ENCODE measurements around the gene GRK3.

Gene GRK3

GRCh38 chr22:25534724-25535123 lies 29.8 kb upstream of the GRK3 start:
- ChIA-PET POLR2A (no interaction called here), CTCF (interaction anchor here (0.6 kb wide), 1 partner anchor 718 kb away, joined by 3 read pairs; no protein-coding TSS in a partner anchor)
- TF ChIP-seq LEF1 (IDR thresholded peaks at IDR 0.05; ENCODE audit: borderline replicate concordance) (no peak), FOXA1 (IDR thresholded peaks at IDR 0.05) (no peak), FOXK2 (IDR thresholded peaks at IDR 0.05) (no peak)
- DNase-seq (ENCODE audit: extremely low spot score): no peak

GRCh38 chr22:25536589-25536988 lies 27.9 kb upstream of the GRK3 start:
- POLR2A ChIA-PET: no interaction called here

GRCh38 chr22:25540166-25540907 lies 24.1 kb upstream of the GRK3 start:
- TF ChIP-seq ZNF384 (IDR thresholded peaks at IDR 0.05): no peak
- TF ChIP-seq FOXA1 (IDR thresholded peaks at IDR 0.05): no peak
- no peak for TF ChIP-seq FOXK2 (IDR thresholded peaks at IDR 0.05)
- no peak for TF ChIP-seq BHLHE40 (IDR thresholded peaks at IDR 0.05; ENCODE audit: borderline replicate concordance)
- no peak for TF ChIP-seq LEF1 (IDR thresholded peaks at IDR 0.05; ENCODE audit: borderline replicate concordance)
- no peak for TF ChIP-seq NFRKB (IDR thresholded peaks at IDR 0.05)
- DNase-seq (ENCODE audit: extremely low spot score): no peak
- CTCF ChIA-PET: no interaction called here
- POLR2A ChIA-PET: no interaction called here

More at GRCh38 chr22:25536589-25536988, 27.9 kb upstream of the GRK3 start:
- CTCF ChIA-PET: no interaction called here
- no peak for DNase-seq (ENCODE audit: extremely low spot score)
- no peak for TF ChIP-seq TARDBP (IDR thresholded peaks at IDR 0.05)
- TF ChIP-seq ARNT (IDR thresholded peaks at IDR 0.05): no peak
- no peak for TF ChIP-seq FOXK2 (IDR thresholded peaks at IDR 0.05)
- TF ChIP-seq FOXM1 (IDR thresholded peaks at IDR 0.05; ENCODE audit: borderline replicate concordance): no peak
- TF ChIP-seq FOXA1 (IDR thresholded peaks at IDR 0.05): no peak
- no peak for TF ChIP-seq ZNF384 (IDR thresholded peaks at IDR 0.05)
- no peak for TF ChIP-seq CTBP1 (IDR thresholded peaks at IDR 0.05; ENCODE audit: borderline replicate concordance)
- no peak for TF ChIP-seq HDGF (IDR thresholded peaks at IDR 0.05; ENCODE audit: borderline replicate concordance)
- TF ChIP-seq ELF4 (IDR thresholded peaks at IDR 0.05): no peak

- ChIA-PET CTCF (interaction anchor here (0.7 kb wide), 1 partner anchor 192 kb away, joined by 3 read pairs; no protein-coding TSS in a partner anchor), POLR2A (no interaction called here)
- DNase-seq (ENCODE audit: extremely low spot score): no peak
- TF ChIP-seq ZNF384 (IDR thresholded peaks at IDR 0.05): no peak
- no peak for TF ChIP-seq FOXA1 (IDR thresholded peaks at IDR 0.05)
- no peak for TF ChIP-seq ARNT (IDR thresholded peaks at IDR 0.05)
- TF ChIP-seq LEF1 (IDR thresholded peaks at IDR 0.05; ENCODE audit: borderline replicate concordance): no peak
- no peak for TF ChIP-seq NFRKB (IDR thresholded peaks at IDR 0.05)
- TF ChIP-seq SP1 (IDR thresholded peaks at IDR 0.05): no peak
- TF ChIP-seq CTBP1 (IDR thresholded peaks at IDR 0.05; ENCODE audit: borderline replicate concordance): no peak
- no peak for TF ChIP-seq ELF4 (IDR thresholded peaks at IDR 0.05)
- TF ChIP-seq SUZ12 (IDR thresholded peaks at IDR 0.05): no peak
- TF ChIP-seq PKNOX1 (IDR thresholded peaks at IDR 0.05): no peak
- no peak for TF ChIP-seq FOXK2 (IDR thresholded peaks at IDR 0.05)
- no peak for TF ChIP-seq FOXM1 (IDR thresholded peaks at IDR 0.05; ENCODE audit: borderline replicate concordance)
- no peak for TF ChIP-seq L3MBTL2 (conservative IDR thresholded peaks at IDR 0.05)
- TF ChIP-seq BHLHE40 (IDR thresholded peaks at IDR 0.05; ENCODE audit: borderline replicate concordance): no peak
- no peak for TF ChIP-seq HDGF (IDR thresholded peaks at IDR 0.05; ENCODE audit: borderline replicate concordance)
- no peak for TF ChIP-seq TARDBP (IDR thresholded peaks at IDR 0.05)
Observed at GRCh38 chr22:25540908-25541660, 23.4 kb upstream of the GRK3 start.

GRCh38 chr22:25542191-25542590 lies 22.3 kb upstream of the GRK3 start:
- TF ChIP-seq CTBP1 (IDR thresholded peaks at IDR 0.05; ENCODE audit: borderline replicate concordance): no peak
- TF ChIP-seq PKNOX1 (IDR thresholded peaks at IDR 0.05): no peak
- TF ChIP-seq BHLHE40 (IDR thresholded peaks at IDR 0.05; ENCODE audit: borderline replicate concordance): no peak
- no peak for TF ChIP-seq ARNT (IDR thresholded peaks at IDR 0.05)
- TF ChIP-seq FOXM1 (IDR thresholded peaks at IDR 0.05; ENCODE audit: borderline replicate concordance): no peak
- TF ChIP-seq L3MBTL2 (conservative IDR thresholded peaks at IDR 0.05): no peak
- no peak for TF ChIP-seq HDGF (IDR thresholded peaks at IDR 0.05; ENCODE audit: borderline replicate concordance)
- TF ChIP-seq LEF1 (IDR thresholded peaks at IDR 0.05; ENCODE audit: borderline replicate concordance): no peak
- TF ChIP-seq NFRKB (IDR thresholded peaks at IDR 0.05): no peak
- TF ChIP-seq SP1 (IDR thresholded peaks at IDR 0.05): no peak
- no peak for TF ChIP-seq FOXA1 (IDR thresholded peaks at IDR 0.05)
- POLR2A ChIA-PET: no interaction called here
- DNase-seq (ENCODE audit: extremely low spot score): no peak
- CTCF ChIA-PET: interaction anchor here (0.7 kb wide), 1 partner anchor 191 kb away, joined by 3 read pairs; no protein-coding TSS in a partner anchor

- CTCF ChIA-PET: interaction anchor here (0.6 to 1.5 kb wide), 2 partner anchors 11 to 156 kb away, joined by 3 to 5 read pairs; no protein-coding TSS in a partner anchor
- DNase-seq (ENCODE audit: extremely low spot score): no peak
- POLR2A ChIA-PET: no interaction called here
- no peak for TF ChIP-seq ELF4 (IDR thresholded peaks at IDR 0.05)
- no peak for TF ChIP-seq FOXK2 (IDR thresholded peaks at IDR 0.05)
- TF ChIP-seq CTBP1 (IDR thresholded peaks at IDR 0.05; ENCODE audit: borderline replicate concordance): no peak
- TF ChIP-seq ZNF384 (IDR thresholded peaks at IDR 0.05): no peak
- no peak for TF ChIP-seq FOXA1 (IDR thresholded peaks at IDR 0.05)
- TF ChIP-seq FOXM1 (IDR thresholded peaks at IDR 0.05; ENCODE audit: borderline replicate concordance): no peak
- no peak for TF ChIP-seq SUZ12 (IDR thresholded peaks at IDR 0.05)
- TF ChIP-seq LEF1 (IDR thresholded peaks at IDR 0.05; ENCODE audit: borderline replicate concordance): no peak
- TF ChIP-seq NFRKB (IDR thresholded peaks at IDR 0.05): no peak
- no peak for TF ChIP-seq SP1 (IDR thresholded peaks at IDR 0.05)
- no peak for TF ChIP-seq TARDBP (IDR thresholded peaks at IDR 0.05)
- no peak for TF ChIP-seq L3MBTL2 (conservative IDR thresholded peaks at IDR 0.05)
- TF ChIP-seq HDGF (IDR thresholded peaks at IDR 0.05; ENCODE audit: borderline replicate concordance): no peak
- TF ChIP-seq PKNOX1 (IDR thresholded peaks at IDR 0.05): no peak
- no peak for TF ChIP-seq ARNT (IDR thresholded peaks at IDR 0.05)
Observed at GRCh38 chr22:25542720-25543402, 21.6 kb upstream of the GRK3 start.
